NT2/D1 (cell line): ENCODE measurements around the gene SRP68.
"Not testable (repeated sequence)": the region's sequence is repeated elsewhere in the genome, so short reads cannot be mapped to it uniquely, and the experiment has no call there.

ENCODE experiments used
- DNase-seq: peaks from one replicate; pipeline ENCODE4 v3.0.0-alpha.2; 2011; ENCODE audit warnings: low read depth, low spot score
- H3K27me3 ChIP-seq: 2 replicates; pipeline ENCODE4 v1.6.0; 2011; ENCODE audit warnings: mild to moderate bottlenecking; ENCODE audit not compliant: insufficient read length, insufficient read depth
- H3K36me3 ChIP-seq: 2 replicates; pipeline ENCODE4 v1.6.1; 2011; ENCODE audit warnings: mild to moderate bottlenecking, low read length, mixed read lengths; ENCODE audit not compliant: insufficient read depth, insufficient read length
- H3K4me1 ChIP-seq: 2 replicates; pipeline ENCODE4 v1.5.1; 2011; ENCODE audit not compliant: insufficient read depth, insufficient read length
- H3K4me3 ChIP-seq: 2 replicates; pipeline ENCODE4 v1.5.1; 2011; ENCODE audit warnings: low read depth; ENCODE audit not compliant: insufficient read length
- H3K9ac ChIP-seq: 2 replicates; pipeline ENCODE4 v1.6.0; 2011; ENCODE audit warnings: low read depth; ENCODE audit not compliant: insufficient read length
- H3K9me3 ChIP-seq: 2 replicates; pipeline ENCODE4 v1.5.1; 2011; ENCODE audit warnings: mild to moderate bottlenecking, low read length; ENCODE audit not compliant: insufficient read depth
- SUZ12 ChIP-seq: IDR thresholded peaks from 2 replicates; pipeline ENCODE4 v1.6.1; 2011; ENCODE audit not compliant: insufficient read length, insufficient read depth; ENCODE audit errors: extremely low read depth
- YY1 ChIP-seq: IDR thresholded peaks from 2 replicates; pipeline ENCODE4 v1.6.1; 2011; ENCODE audit not compliant: insufficient read length, insufficient read depth
- ZNF274 ChIP-seq: IDR thresholded peaks from 2 replicates; pipeline ENCODE4 v1.6.1; 2011; ENCODE audit warnings: mild to moderate bottlenecking, low read depth, low read length

SRP68 gene

DNA sequence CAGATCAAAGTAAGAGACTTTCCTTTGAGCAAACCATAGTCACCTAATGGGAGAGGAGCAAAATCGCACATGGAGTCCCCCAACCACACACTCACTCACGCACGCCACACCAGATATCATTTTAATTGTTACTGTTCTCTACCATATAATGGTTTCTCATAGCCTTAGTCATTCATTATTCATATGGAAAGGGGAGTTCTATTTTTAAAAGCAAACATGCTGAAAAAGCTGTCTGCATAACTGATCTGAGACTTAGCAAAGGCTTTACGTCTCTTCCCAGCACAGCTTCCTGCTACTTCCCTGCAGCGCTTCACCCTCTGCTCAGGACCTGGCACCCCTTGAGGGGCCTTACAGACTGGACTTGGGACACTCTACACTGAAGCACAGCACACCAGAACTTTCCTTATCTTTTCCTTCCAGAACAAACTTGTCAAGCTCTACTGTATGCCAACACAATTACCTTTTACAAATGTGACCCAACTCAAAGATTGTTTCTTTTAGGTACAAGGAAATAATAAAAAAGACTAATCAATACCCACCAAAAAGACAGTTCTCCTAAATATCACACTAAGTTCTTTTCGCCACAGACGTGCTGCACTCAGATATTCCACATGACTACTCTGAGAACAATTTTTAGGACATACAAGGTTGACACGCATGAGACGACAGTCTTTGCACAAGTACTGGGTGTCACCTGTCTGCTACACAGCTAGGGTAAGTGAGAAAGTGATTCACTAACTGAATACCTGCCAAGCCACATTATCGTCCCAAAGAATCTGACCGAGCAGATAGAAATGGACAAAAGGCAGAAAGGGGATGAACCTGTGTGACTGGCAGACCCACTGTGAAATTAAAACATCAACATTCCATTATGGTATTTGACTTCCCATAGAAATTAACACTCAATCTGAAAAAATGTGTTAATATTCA is 21.5 kb downstream of the SRP68 start:
- H3K4me3 ChIP-seq: no peak overlapping the region
- no peak overlapping the region for H3K9ac ChIP-seq
- peaks cover 80% of the 10 kb centered on the region for H3K36me3 ChIP-seq
- H3K9me3 ChIP-seq: no peaks in the 10 kb centered on the region
- DNase-seq: no peak
- H3K4me1 ChIP-seq: peaks cover 5% of the 10 kb centered on the region
- H3K27me3 ChIP-seq: no peaks in the 10 kb centered on the region
- TF ChIP-seq ZNF274 (no peak), SUZ12 (no peak), YY1 (no peak)

DNA sequence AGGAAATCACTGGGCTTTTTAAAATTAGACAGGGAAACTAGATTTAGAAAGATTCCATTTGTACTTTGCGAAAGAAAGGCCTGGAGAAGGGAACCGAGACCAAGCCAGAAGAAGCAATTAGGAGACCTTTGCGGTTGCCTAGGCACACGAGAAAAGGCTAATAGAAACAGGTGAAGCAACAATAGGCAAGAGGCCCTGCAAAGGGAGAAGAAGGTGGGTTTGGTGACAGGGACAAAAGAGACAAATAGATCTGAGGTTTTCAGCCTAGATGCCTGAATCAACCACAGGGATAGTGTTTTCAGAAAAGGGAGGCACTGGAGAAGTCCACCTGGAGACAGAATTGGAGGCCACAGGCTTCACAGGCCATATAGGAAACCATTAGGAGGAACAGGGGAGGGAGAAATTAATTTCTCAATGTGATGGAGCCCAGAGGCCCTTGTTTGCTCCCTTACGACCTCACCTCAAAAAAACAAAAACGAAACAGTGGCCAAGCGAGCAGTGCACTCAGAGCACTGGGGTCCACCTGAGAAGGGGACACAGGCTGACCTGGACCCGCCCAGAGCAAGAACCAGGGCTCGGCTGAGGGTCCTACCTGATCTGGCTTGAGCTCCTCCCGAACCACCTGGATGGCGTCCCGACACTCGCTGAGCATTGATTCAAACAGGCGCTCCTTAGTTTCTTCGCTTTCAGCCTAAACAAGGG is 22.3 kb downstream of the SRP68 start:
- H3K4me1 ChIP-seq: peaks cover 5% of the 10 kb centered on the region
- H3K27me3 ChIP-seq: no peaks in the 10 kb centered on the region
- no peaks in the 10 kb centered on the region for H3K9me3 ChIP-seq
- TF ChIP-seq SUZ12: no peak
- TF ChIP-seq ZNF274: no peak
- TF ChIP-seq YY1: no peak
- no peak overlapping the region for H3K4me3 ChIP-seq
- peaks cover 86% of the 10 kb centered on the region for H3K36me3 ChIP-seq
- DNase-seq: no peak
- H3K9ac ChIP-seq: no peak overlapping the region

- Histone ChIP-seq H3K4me1 (peaks cover 5% of the 10 kb centered on the region), H3K27me3 (no peaks in the 10 kb centered on the region), H3K9ac (no peak overlapping the region), H3K36me3 (peaks cover 90% of the 10 kb centered on the region), H3K4me3 (no peak overlapping the region), H3K9me3 (no peaks in the 10 kb centered on the region)
- no peak for TF ChIP-seq SUZ12
- no peak for TF ChIP-seq YY1
- TF ChIP-seq ZNF274: no peak
- no peak for DNase-seq
Observed at GRCh38 chr17:76049239-76049638, 23.1 kb downstream of the SRP68 start.

- no peak for TF ChIP-seq SUZ12
- no peak for TF ChIP-seq YY1
- TF ChIP-seq ZNF274: no peak
- Histone ChIP-seq H3K4me1 (peaks cover 5% of the 10 kb centered on the region), H3K9ac (no peak overlapping the region), H3K36me3 (peaks cover 90% of the 10 kb centered on the region), H3K4me3 (no peak overlapping the region), H3K9me3 (no peaks in the 10 kb centered on the region), H3K27me3 (no peaks in the 10 kb centered on the region)
- no peak for DNase-seq
Observed at GRCh38 chr17:76048711-76049110, 23.6 kb downstream of the SRP68 start.

DNA sequence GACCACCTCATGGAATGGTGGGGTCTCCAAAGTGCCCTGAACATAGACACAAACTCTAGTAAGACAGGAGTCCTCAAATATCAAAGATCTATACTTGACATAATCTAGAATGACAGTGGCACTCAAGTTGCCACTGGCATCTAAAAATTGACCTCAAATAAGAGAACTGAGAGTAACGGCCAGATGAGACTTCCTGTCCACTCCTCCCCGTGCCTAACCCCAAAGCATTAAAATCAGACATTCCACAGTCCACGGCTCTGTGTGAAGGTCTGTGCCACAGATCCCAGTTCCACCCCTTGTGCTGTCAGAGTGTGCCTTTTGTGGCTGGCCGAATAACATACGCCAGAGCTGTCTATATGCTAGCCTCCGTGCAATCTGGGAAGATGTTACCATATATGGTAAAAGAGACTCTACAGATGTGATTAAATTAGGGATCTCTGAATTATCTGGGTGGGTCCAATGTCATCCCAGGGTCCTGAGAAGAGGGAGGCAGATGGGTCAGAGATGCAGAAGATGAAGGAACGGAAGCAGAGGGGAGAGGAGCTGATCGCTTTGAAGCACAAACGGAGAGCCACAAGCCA is 24.2 kb downstream of the SRP68 start:
- peaks cover 5% of the 10 kb centered on the region for H3K4me1 ChIP-seq
- H3K27me3 ChIP-seq: no peaks in the 10 kb centered on the region
- no peak overlapping the region for H3K9ac ChIP-seq
- no peak overlapping the region for H3K4me3 ChIP-seq
- DNase-seq: no peak
- TF ChIP-seq ZNF274: no peak
- no peak for TF ChIP-seq YY1
- TF ChIP-seq SUZ12: no peak
- no peaks in the 10 kb centered on the region for H3K9me3 ChIP-seq
- H3K36me3 ChIP-seq: peaks cover 91% of the 10 kb centered on the region

- Histone ChIP-seq H3K9me3 (no peaks in the 10 kb centered on the region), H3K36me3 (peaks cover 96% of the 10 kb centered on the region), H3K9ac (no peak overlapping the region), H3K27me3 (no peaks in the 10 kb centered on the region), H3K4me1 (peaks cover 9% of the 10 kb centered on the region), H3K4me3 (no peak overlapping the region)
- TF ChIP-seq YY1: no peak
- no peak for TF ChIP-seq ZNF274
- no peak for TF ChIP-seq SUZ12
- no peak for DNase-seq
Observed at GRCh38 chr17:76046064-76046463, 26.3 kb downstream of the SRP68 start.

GRCh38 chr17:76044475-76045007 is 27.8 kb downstream of the SRP68 start:
- H3K36me3 ChIP-seq: peaks cover 96% of the 10 kb centered on the region

DNA sequence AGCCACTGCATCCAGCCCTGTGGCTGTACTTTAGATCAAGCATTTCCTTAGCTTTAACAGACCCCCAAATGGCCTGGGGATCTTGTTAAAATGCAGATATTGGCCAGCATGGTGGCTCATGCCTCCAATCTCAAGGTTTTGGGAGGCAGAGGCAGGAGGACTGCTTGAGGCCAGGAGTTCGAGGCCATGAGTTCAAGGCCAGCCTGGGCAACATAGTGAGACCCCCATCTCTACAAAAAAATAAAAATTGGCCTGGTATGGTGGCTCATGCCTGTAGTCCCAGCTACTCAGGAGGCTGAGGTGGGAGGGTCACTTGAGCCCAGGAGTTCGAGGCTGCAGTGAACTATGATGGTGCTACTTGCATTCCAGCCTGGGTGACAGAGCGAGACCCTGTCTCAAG is 29.4 kb downstream of the SRP68 start:
- not testable (repeated sequence) for H3K9me3 ChIP-seq, H3K4me3 ChIP-seq, H3K9ac ChIP-seq, DNase-seq, H3K27me3 ChIP-seq
- H3K4me1 ChIP-seq: peaks cover 13% of the 10 kb centered on the region
- peaks cover 96% of the 10 kb centered on the region for H3K36me3 ChIP-seq

More at GRCh38 chr17:76044475-76045007, 27.8 kb downstream of the SRP68 start:
- not testable (repeated sequence) for DNase-seq, H3K4me3 ChIP-seq, H3K9me3 ChIP-seq, H3K9ac ChIP-seq, H3K27me3 ChIP-seq
- H3K4me1 ChIP-seq: peaks cover 13% of the 10 kb centered on the region
